ENCODE results near the gene MYO1G. TPM values are rescaled to one million over a fixed set of nuclear protein-coding genes. Genes with fewer than 3 reads are reported as not detected.
A peak's percentile ranks its signal among the peaks of the same experiment; 100 is the strongest.
"Not testable (repeated sequence)": the region's sequence is repeated elsewhere in the genome, so short reads cannot be mapped to it uniquely, and the experiment has no call there.

The MYO1G gene
- total RNA-seq, 4 donors from 2014 or later: 0.68 to 4.5 (median 1.6) TPM

- 97% methylated on average over 1 of the region's 1 CpG for WGBS
- DNase-seq (ENCODE audit: low spot score in 2 of 2): no peak
- H3K27ac ChIP-seq: no peak overlapping the region
- H3K36me3 ChIP-seq: peaks cover 6% of the 10 kb centered on the region
- H3K9me3 ChIP-seq: no peaks in the 10 kb centered on the region
- TF ChIP-seq POLR2AphosphoS5 (IDR thresholded peaks at IDR 0.05) (no peak), EP300 (IDR thresholded peaks at IDR 0.05) (no peak)
- no peaks in the 10 kb centered on the region for H3K27me3 ChIP-seq
- H3K4me3 ChIP-seq: no peak overlapping the region
- H3K4me1 ChIP-seq: peaks cover 12% of the 10 kb centered on the region
Measured at GRCh38 chr7:45026013-45026412, 47.2 kb upstream of the MYO1G start.

GRCh38 chr7:45025473-45025872 lies 46.7 kb upstream of the MYO1G start:
- not testable (repeated sequence) for DNase-seq (ENCODE audit: low spot score in 2 of 2)
- H3K4me1 ChIP-seq: peaks cover 12% of the 10 kb centered on the region
- 90% methylated on average over 12 of the region's 12 CpGs for WGBS

DNA sequence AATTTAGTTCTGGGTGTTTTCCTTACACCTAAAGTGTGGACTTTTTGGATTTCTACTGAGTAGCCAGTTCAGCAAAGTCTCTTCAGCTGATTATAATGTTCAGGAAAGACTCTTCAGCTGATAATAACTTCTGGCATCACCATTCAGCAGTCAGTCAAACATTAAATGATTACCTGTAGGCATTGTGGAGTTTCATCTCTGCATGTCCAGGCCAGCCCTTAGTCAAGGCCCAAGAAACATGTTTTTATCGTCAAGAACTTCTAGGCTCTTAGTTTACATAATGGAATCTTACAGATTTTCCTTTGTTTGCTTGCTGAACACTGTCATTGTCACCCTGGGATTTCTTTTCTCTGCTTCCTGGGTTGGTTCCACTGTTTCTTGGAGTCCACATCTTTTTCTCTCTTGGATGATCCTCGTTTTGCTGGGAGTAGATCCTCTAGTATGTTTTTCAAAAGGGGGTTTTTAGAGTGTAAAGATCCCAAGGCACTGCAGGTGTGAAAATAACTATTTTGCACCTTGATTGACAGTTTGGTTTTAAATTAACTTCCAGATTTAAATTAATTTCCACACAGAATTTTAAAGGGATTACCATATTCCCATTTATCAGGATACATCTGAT lies 45.4 kb upstream of the MYO1G start:
- Histone ChIP-seq H3K4me3 (no peak overlapping the region), H3K27me3 (no peaks in the 10 kb centered on the region), H3K9me3 (no peaks in the 10 kb centered on the region), H3K4me1 (peaks cover 12% of the 10 kb centered on the region), H3K36me3 (peaks cover 6% of the 10 kb centered on the region), H3K27ac (no peak overlapping the region)
- TF ChIP-seq POLR2A (IDR thresholded peaks at IDR 0.05) (no peak), POLR2AphosphoS5 (IDR thresholded peaks at IDR 0.05) (no peak), EP300 (IDR thresholded peaks at IDR 0.05) (no peak)
- TF ChIP-seq, protein P1, sequence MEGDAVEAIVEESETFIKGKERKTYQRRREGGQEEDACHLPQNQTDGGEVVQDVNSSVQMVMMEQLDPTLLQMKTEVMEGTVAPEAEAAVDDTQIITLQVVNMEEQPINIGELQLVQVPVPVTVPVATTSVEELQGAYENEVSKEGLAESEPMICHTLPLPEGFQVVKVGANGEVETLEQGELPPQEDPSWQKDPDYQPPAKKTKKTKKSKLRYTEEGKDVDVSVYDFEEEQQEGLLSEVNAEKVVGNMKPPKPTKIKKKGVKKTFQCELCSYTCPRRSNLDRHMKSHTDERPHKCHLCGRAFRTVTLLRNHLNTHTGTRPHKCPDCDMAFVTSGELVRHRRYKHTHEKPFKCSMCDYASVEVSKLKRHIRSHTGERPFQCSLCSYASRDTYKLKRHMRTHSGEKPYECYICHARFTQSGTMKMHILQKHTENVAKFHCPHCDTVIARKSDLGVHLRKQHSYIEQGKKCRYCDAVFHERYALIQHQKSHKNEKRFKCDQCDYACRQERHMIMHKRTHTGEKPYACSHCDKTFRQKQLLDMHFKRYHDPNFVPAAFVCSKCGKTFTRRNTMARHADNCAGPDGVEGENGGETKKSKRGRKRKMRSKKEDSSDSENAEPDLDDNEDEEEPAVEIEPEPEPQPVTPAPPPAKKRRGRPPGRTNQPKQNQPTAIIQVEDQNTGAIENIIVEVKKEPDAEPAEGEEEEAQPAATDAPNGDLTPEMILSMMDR (IDR thresholded peaks at IDR 0.05): no peak
- WGBS: 70% methylated on average over 2 of the region's 2 CpGs
- no peak for DNase-seq (ENCODE audit: low spot score in 2 of 2)

More at GRCh38 chr7:45025473-45025872, 46.7 kb upstream of the MYO1G start:
- not testable (repeated sequence) for H3K36me3 ChIP-seq, H3K27ac ChIP-seq, H3K9me3 ChIP-seq, H3K4me3 ChIP-seq, H3K27me3 ChIP-seq

GRCh38 chr7:45021604-45022296 lies 42.9 kb upstream of the MYO1G start:
- TF ChIP-seq POLR2A (IDR thresholded peaks at IDR 0.05): no peak
- no peak for TF ChIP-seq EP300 (IDR thresholded peaks at IDR 0.05)
- no peak for TF ChIP-seq POLR2AphosphoS5 (IDR thresholded peaks at IDR 0.05)
- TF ChIP-seq, protein P1 (IDR thresholded peaks at IDR 0.05): no peak
- peaks cover 3% of the 10 kb centered on the region for H3K4me1 ChIP-seq
- 73% methylated on average over 3 of the region's 3 CpGs for WGBS
- no peaks in the 10 kb centered on the region for H3K27me3 ChIP-seq
- no peak overlapping the region for H3K4me3 ChIP-seq
- H3K36me3 ChIP-seq: no peaks in the 10 kb centered on the region
- DNase-seq (ENCODE audit: low spot score in 2 of 2): no peak
- H3K27ac ChIP-seq: no peak overlapping the region
- H3K9me3 ChIP-seq: no peaks in the 10 kb centered on the region

DNA sequence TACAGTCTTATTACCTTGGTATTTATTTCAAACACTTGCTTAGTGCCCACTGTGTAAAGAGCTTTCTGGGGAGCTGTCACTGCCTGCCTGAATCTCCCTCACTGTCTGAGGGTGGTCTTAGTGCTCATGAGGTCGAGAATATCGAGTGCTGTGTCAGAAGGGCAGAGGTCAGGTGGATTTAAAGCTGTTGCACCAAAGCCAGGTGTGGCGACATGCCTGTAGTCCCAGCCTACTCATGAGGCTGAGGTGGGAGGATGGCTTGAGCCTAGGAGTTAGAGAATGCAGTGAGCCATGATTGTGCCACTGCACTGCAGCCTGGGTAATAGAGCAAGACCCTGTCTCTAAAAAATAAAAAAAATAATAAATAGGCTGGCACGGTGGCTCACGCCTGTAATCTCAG lies 42.1 kb upstream of the MYO1G start:
- Histone ChIP-seq H3K27ac (no peak overlapping the region), H3K4me3 (no peak overlapping the region), H3K4me1 (no peaks in the 10 kb centered on the region), H3K27me3 (no peaks in the 10 kb centered on the region), H3K36me3 (no peaks in the 10 kb centered on the region), H3K9me3 (no peaks in the 10 kb centered on the region)
- 77% methylated on average over 5 of the region's 5 CpGs for WGBS
- TF ChIP-seq, protein P1 (IDR thresholded peaks at IDR 0.05): no peak
- DNase-seq (ENCODE audit: low spot score in 2 of 2): peak in 1 of 2 donors; percentile 38

DNA sequence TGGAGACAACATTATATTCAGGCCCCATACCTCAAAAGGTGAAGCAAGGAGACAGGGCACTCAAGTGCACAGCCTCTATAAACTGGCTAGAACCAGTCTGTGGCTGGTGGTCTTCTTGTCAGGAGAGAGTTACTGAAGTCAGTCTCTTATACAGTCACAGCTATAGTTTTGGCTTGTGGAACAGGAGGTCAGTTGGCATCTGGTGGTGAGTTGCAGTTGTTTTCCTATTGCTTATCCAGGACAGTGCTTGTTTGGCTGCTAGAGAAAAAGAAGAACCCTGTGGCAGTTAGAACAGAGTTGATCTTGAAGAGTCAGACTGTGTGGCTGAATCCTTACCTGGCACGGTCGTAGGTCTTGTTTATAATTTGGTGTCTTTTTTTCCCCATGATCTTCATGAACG lies 38.4 kb upstream of the MYO1G start:
- no peaks in the 10 kb centered on the region for H3K4me1 ChIP-seq
- WGBS: 62% methylated on average over 3 of the region's 3 CpGs
- DNase-seq (ENCODE audit: low spot score in 2 of 2): no peak
- no peak overlapping the region for H3K4me3 ChIP-seq
- TF ChIP-seq POLR2AphosphoS5 (IDR thresholded peaks at IDR 0.05): no peak
- TF ChIP-seq, protein P1 (IDR thresholded peaks at IDR 0.05): no peak
- TF ChIP-seq POLR2A (IDR thresholded peaks at IDR 0.05): no peak
- TF ChIP-seq EP300 (IDR thresholded peaks at IDR 0.05): no peak
- no peaks in the 10 kb centered on the region for H3K27me3 ChIP-seq
- H3K36me3 ChIP-seq: peaks cover 6% of the 10 kb centered on the region
- H3K9me3 ChIP-seq: no peaks in the 10 kb centered on the region
- no peak overlapping the region for H3K27ac ChIP-seq
